GM19372 (cell line): Measurements from ENCODE around the gene NT5M.
"Not testable (repeated sequence)": the region's sequence is repeated elsewhere in the genome, so short reads cannot be mapped to it uniquely, and the experiment has no call there.

Source experiments
- ATAC-seq: cut with Tn5 transposase; IDR thresholded peaks from one replicate; pipeline ENCODE4 v1.9.1; 2021; ENCODE audit warnings: mild to moderate bottlenecking, low read depth, moderate library complexity; ENCODE audit not compliant: unreplicated experiment

NT5M gene

DNA sequence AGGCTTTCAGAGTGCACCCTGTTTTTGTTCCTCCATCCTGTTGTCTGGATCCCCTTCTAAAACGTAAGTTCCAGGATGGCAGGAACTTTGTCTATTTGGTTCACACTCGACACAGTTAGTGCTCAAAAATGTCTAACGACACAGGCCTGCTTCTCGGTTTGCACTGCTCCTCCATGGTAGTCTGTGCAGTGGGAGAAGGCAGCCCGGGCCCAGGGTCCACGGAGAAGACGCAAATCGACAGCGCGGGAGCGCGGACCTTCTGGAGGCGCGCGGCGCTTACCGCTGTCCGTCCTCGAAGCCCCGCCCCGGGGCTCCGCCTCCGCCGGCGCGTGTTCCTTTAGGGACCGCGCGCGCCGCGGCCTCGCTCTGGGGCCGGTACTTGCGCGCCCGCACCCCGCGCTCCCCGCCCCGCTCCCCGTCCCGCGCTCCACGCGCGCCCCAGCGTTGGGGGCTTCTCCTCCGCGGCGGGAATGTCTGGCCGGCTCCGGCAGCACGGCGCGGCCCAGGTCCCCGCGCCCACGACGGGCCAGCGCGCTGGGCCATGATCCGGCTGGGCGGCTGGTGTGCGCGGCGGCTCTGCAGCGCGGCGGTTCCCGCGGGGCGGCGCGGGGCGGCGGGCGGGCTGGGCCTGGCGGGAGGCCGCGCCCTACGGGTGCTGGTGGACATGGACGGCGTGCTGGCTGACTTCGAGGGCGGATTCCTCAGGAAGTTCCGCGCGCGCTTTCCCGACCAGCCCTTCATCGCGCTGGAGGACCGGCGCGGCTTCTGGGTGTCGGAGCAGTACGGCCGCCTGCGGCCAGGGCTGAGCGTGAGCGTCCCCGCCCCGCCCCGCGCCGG, at the start of gene NT5M:
Gene NT5M, plus strand, starts transcription at position 364 of the 837 bp plus-strand sequence. Its CDS starts 178 bp downstream, at position 542.
- ATAC-seq, result peak; percentile 66

DNA sequence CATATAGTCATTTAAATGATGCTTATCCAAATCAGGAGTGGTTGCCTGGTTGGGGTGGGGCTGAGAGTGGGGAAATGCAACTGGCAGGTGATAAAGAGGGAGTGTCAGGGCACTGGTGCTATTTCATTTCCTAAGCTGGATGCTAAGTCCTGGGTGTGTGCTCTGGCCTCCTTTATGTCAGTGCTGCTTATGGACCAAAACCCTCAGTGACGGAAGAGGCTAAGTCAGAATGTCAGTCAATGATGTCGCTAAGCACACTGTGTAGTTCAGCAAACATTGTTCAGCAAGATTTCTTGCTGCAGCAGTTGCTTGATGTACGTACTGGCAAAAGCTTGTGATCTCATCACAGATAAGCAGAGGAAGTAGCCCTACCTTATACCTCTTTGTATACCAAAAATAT, 49.8 kb upstream of the NT5M start:
- no peak for ATAC-seq

DNA sequence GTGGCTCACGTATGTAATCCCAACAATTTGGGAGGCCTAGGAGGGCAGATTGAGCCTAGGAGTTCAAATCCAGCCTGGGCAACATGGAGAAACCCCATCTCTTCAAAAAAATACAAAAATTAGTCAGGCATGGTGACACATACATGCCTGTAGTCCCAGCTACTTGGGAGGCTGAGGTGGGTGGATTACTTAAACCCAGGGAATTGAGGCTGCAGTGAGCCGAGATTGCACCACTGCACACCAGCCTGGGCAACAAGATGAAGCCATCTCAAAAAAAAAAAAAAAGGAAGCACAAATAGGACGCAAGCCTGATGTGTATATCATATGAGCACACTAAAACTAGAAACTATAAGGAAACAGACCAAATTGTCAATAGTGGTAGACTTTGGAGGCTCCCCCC, 49.1 kb upstream of the NT5M start:
- ATAC-seq, result no peak

GRCh38 chr17:17255689-17256088, 47.5 kb upstream of the NT5M start:
- ATAC-seq, result not testable (repeated sequence)

DNA sequence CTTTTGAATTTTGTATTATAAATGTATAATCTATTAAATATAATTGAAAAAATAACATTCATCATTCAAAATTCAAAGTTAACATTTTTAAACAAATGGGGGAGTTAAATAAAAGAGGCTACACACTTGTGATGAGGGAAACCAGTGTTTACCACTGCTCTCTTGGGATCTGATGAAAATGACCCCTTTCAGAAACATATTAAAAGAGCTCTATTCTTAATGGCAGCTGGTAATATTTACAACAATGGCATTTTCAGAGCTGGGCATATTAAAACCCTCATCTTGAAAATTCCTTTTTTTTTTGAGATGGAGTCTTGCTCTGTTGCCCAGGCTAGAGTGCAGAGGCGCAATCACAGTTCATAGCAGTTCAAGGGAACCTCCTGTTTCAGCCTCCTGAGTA, 46.9 kb upstream of the NT5M start:
- ATAC-seq, result no peak

- ATAC-seq, result no peak
Measured at GRCh38 chr17:17258011-17258410, 45.2 kb upstream of the NT5M start.

DNA sequence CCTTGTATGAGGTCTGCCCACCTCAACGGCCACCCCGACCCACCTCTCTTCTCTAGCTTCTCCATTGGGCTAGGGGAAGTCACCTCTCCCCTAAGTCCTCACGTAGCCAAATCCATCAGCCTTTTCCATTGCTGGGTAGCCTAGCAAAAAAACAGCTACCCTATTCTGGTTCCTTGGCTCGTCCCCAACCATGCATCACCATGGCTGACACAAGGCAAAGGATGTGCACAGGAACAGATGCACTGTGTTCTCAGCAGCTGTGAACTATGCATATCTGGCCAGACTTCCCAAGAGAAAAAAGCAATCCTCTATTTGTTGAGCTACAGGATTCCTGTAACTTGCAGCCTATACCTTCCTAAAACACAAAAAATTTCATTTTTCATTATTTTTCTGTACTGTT, 44.2 kb upstream of the NT5M start:
- ATAC-seq, result no peak

DNA sequence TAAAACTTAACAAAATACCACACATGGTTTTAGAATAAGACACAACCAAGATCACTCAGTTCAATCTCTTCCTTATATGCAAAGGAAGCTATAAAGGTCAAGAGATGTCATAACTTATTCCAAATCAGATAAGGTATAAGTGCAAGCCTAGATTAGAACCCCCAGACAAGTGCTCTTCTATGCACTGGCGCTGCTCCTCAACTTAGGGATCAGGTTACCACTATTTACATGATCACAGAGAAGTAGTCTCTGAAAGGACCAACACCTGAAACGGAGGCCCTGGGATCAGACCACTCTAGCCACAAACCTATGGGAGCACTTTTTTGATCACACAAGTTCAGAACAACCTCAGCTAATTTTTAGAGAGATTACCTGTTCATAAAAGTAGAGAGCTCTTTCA, 38.7 kb upstream of the NT5M start:
- ATAC-seq, result no peak

GRCh38 chr17:17269926-17270773, 33.0 kb upstream of the NT5M start:
- no peak for ATAC-seq

DNA sequence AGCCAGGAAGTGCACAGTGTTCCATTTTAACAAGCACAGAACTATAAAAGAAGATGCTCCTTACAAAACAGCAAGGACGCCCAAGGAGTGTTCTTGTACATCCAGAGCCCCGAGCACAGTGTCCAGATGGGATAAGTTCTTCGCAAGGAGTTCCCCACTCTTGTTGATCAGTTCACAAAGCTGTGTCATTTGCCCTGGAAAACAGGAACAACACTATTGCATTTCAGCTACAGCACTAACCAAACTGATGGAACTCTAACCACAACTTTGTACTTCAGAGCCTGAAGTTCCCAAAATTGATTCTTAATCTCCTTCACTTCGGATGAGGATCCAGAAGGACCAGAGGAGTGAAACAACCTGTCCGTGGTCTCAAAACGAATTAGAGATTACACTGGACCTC, 27.2 kb upstream of the NT5M start:
- ATAC-seq, result no peak

DNA sequence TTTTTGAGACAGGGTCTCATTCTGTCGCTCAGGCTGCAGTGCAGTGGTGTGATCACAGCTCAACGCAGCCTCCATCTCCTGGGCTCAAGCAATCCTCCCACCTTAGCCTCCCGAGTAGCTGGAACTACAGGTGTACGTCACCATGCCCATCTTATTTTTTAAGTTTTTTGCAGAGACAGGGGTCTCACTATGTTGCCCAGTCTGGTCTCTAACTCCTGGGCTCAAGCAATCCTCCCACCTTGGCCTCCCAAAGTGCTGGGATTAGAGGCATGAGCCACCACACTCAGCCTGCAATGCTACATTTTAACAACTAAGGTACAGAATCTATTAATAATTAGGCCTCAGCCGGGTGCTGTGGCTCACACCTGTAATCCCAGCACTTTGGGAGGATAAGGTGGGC, 25.7 kb upstream of the NT5M start:
- not testable (repeated sequence) for ATAC-seq

DNA sequence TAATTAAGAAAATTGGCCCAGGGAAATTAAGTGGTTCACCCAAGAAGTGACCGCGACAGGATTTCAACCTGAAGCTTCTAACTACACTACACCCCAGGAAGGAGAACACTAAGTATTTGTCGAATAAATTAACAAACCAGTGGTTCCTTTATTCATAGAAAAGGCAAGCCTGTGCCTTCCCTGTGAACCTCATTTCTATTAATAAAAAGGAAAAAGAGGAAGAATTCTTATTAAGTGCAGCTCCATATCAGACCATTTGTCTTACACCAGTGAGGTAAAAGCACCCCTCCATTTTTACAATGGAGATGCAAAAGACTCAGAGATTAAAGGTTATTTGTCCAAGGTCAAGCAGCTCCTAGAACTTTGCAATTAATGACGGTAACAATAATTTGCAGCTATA, 23.9 kb upstream of the NT5M start:
- ATAC-seq, result no peak

- ATAC-seq, result peak; percentile 88
Measured at GRCh38 chr17:17280613-17281549, 22.3 kb upstream of the NT5M start, which contains the start of gene COPS3. Gene COPS3, minus strand, starts transcription at chr17:17281246. Its CDS starts 60 bp downstream, at chr17:17281186.

- ATAC-seq, result no peak
Measured at GRCh38 chr17:17285951-17286350, 17.2 kb upstream of the NT5M start.

GRCh38 chr17:17289086-17289485, 14.1 kb upstream of the NT5M start:
- no peak for ATAC-seq

- ATAC-seq, result no peak
Measured at GRCh38 chr17:17289701-17290100, 13.5 kb upstream of the NT5M start.

- ATAC-seq, result no peak
Measured at GRCh38 chr17:17295141-17295540, 8.0 kb upstream of the NT5M start.

- ATAC-seq, result no peak
Measured at GRCh38 chr17:17297217-17297616, 6.0 kb upstream of the NT5M start.

GRCh38 chr17:17298108-17298507, 5.1 kb upstream of the NT5M start:
- no peak for ATAC-seq
